ENCODE results near the gene CD40LG.
A peak's percentile ranks its signal among the peaks of the same experiment; 100 is the strongest.

Gene CD40LG

GRCh38 chrX:136627409-136627808, 20.5 kb upstream of the CD40LG start:
- TF ChIP-seq, protein P1, sequence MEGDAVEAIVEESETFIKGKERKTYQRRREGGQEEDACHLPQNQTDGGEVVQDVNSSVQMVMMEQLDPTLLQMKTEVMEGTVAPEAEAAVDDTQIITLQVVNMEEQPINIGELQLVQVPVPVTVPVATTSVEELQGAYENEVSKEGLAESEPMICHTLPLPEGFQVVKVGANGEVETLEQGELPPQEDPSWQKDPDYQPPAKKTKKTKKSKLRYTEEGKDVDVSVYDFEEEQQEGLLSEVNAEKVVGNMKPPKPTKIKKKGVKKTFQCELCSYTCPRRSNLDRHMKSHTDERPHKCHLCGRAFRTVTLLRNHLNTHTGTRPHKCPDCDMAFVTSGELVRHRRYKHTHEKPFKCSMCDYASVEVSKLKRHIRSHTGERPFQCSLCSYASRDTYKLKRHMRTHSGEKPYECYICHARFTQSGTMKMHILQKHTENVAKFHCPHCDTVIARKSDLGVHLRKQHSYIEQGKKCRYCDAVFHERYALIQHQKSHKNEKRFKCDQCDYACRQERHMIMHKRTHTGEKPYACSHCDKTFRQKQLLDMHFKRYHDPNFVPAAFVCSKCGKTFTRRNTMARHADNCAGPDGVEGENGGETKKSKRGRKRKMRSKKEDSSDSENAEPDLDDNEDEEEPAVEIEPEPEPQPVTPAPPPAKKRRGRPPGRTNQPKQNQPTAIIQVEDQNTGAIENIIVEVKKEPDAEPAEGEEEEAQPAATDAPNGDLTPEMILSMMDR (conservative IDR thresholded peaks at IDR 0.05; ENCODE audit: control insufficient read depth, insufficient read depth, low read depth, low read length), result no peak
- no peak for DNase-seq (ENCODE audit: low read depth)
- no peak overlapping the region for H3K4me3 ChIP-seq (ENCODE audit: control insufficient read depth, low read depth, low read length)

DNA sequence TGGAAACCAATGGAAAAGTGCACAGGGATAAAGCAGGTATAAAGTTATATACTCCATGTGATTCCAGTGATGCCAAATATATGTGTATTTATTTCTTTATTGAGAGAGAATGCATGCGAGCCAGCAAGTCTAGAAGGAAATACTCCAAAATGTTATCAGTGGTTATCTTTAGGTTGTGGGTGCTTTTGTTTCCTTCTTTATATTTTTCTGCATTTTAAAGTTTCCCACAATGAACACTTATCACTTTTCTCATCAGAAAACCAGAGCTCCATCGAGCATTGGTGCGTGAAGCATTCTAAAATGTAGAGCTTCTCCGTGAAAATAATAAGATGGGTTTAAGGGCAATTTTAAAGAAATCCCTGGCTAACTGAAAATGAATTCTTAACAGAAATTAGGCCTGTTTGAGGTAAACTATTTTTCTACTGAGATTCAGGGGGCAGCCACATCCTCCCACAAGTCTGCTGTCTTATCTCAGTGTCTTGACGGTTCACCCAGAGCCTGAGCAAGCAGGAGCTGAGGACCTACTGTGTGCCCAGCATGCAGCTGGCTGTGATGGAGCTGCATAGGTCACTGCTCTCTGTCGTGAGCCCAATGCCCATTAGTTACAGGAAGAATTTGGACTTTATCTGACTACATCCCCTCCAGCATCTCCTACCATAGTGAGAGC, 18.7 kb upstream of the CD40LG start:
- H3K4me3 ChIP-seq (ENCODE audit: control insufficient read depth, low read depth, low read length), result no peak overlapping the region
- TF ChIP-seq, protein P1 (conservative IDR thresholded peaks at IDR 0.05; ENCODE audit: control insufficient read depth, insufficient read depth, low read depth, low read length), result no peak
- DNase-seq (ENCODE audit: low read depth), result no peak

- TF ChIP-seq, protein P1 (conservative IDR thresholded peaks at IDR 0.05; ENCODE audit: control insufficient read depth, insufficient read depth, low read depth, low read length), result no peak
- no peak for DNase-seq (ENCODE audit: low read depth)
- H3K4me3 ChIP-seq (ENCODE audit: control insufficient read depth, low read depth, low read length), result no peak overlapping the region
Measured at GRCh38 chrX:136630881-136631280, 17.1 kb upstream of the CD40LG start.

DNA sequence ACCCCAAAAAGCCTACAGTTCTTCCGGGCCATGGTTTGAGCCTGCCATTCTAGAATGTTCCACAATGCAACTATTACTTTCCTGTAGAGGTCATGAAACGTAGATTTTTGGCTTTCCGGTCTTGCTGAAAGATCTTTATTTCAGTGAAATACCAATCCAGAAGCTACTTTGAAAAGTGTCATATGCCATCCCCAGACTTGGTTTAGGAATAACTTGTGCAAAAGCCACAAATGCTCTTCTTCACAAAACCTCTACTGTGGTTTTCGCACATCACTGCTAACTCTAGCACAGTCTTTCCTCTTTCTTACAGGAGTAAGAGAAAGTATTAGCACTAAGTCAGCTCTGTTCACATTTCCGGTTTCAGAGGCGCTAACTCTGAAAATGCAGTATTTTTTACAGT, 12.7 kb upstream of the CD40LG start:
- DNase-seq (ENCODE audit: low read depth), result no peak
- no peak overlapping the region for H3K4me3 ChIP-seq (ENCODE audit: control insufficient read depth, low read depth, low read length)
- TF ChIP-seq, protein P1 (conservative IDR thresholded peaks at IDR 0.05; ENCODE audit: control insufficient read depth, insufficient read depth, low read depth, low read length), result no peak

- DNase-seq (ENCODE audit: low read depth), result no peak
- TF ChIP-seq, protein P1 (conservative IDR thresholded peaks at IDR 0.05; ENCODE audit: control insufficient read depth, insufficient read depth, low read depth, low read length), result no peak
- H3K4me3 ChIP-seq (ENCODE audit: control insufficient read depth, low read depth, low read length), result no peak overlapping the region
Measured at GRCh38 chrX:136636121-136636520, 11.8 kb upstream of the CD40LG start.

- H3K4me3 ChIP-seq (ENCODE audit: control insufficient read depth, low read depth, low read length), result no peak overlapping the region
- DNase-seq (ENCODE audit: low read depth), result peak; percentile 65
- TF ChIP-seq, protein P1 (conservative IDR thresholded peaks at IDR 0.05; ENCODE audit: control insufficient read depth, insufficient read depth, low read depth, low read length), result no peak
Measured at GRCh38 chrX:136639506-136640176, 8.3 kb upstream of the CD40LG start.
